Testis (tissue), 2 donors: Measurements from ENCODE around the gene ING3.

Experiments used
- CTCF ChIP-seq, 3 experiments: fragments of 450-650 bp in 2 of 3; fragments of 200-600 bp in 1 of 3; sonication (generic) in 1 of 3; IDR thresholded peaks; one replicate each; pipeline ENCODE4 v1.5.1; 2016 to 2019; ENCODE audit warnings: antibody characterized with exemption in 3 of 3, mild to moderate bottlenecking in 2 of 3, moderate library complexity in 1 of 3
- POLR2A ChIP-seq: fragments of 450-650 bp; IDR thresholded peaks from one replicate; pipeline ENCODE4 v1.6.1; 2017; ENCODE audit warnings: antibody characterized with exemption, mild to moderate bottlenecking, moderate library complexity

- TF ChIP-seq CTCF (IDR thresholded peaks at IDR 0.05) (no peak), POLR2A (no peak)
These were observed 70.7 kb downstream of the ING3 start for GRCh38 chr7:121020989-121021969.
